ENCODE data around the gene FOXB2.

DNA sequence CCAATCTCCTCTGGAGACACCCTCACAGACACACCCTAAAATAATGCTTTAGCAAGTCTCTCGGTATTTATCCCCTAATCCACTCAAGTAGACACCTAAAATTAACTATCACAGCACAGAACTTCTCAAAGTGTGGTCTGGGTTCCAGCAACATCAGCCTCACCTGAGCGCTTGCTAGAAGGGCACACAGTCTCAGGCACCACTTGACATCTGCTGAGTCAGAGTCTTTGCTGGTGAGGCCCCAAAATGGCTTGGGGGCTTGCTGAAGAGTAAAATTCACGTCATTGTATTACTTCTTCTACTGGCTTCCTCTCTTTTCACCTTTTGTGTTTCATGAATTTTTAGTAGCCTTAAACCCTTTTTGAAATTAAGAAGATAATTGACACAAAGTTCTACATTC lies 9.0 kb downstream of the FOXB2 start:
- no peak for TF ChIP-seq ARNTL (CRISPR knock-in tag; IDR thresholded peaks at IDR 0.05; ENCODE audit: borderline replicate concordance, low read depth)
- no peak for TF ChIP-seq ZC3H10 (CRISPR knock-in tag; IDR thresholded peaks at IDR 0.05)
- TF ChIP-seq, protein P1, sequence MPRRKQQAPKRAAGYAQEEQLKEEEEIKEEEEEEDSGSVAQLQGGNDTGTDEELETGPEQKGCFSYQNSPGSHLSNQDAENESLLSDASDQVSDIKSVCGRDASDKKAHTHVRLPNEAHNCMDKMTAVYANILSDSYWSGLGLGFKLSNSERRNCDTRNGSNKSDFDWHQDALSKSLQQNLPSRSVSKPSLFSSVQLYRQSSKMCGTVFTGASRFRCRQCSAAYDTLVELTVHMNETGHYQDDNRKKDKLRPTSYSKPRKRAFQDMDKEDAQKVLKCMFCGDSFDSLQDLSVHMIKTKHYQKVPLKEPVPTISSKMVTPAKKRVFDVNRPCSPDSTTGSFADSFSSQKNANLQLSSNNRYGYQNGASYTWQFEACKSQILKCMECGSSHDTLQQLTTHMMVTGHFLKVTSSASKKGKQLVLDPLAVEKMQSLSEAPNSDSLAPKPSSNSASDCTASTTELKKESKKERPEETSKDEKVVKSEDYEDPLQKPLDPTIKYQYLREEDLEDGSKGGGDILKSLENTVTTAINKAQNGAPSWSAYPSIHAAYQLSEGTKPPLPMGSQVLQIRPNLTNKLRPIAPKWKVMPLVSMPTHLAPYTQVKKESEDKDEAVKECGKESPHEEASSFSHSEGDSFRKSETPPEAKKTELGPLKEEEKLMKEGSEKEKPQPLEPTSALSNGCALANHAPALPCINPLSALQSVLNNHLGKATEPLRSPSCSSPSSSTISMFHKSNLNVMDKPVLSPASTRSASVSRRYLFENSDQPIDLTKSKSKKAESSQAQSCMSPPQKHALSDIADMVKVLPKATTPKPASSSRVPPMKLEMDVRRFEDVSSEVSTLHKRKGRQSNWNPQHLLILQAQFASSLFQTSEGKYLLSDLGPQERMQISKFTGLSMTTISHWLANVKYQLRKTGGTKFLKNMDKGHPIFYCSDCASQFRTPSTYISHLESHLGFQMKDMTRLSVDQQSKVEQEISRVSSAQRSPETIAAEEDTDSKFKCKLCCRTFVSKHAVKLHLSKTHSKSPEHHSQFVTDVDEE (CRISPR knock-in tag; IDR thresholded peaks at IDR 0.05): no peak
- no peak for TF ChIP-seq ZNF565 (CRISPR knock-in tag; conservative IDR thresholded peaks at IDR 0.05; ENCODE audit: low read depth)
- no peak for TF ChIP-seq ZFP30 (CRISPR knock-in tag; IDR thresholded peaks at IDR 0.05)
